ENCODE data around the gene TMEM11.

DNA sequence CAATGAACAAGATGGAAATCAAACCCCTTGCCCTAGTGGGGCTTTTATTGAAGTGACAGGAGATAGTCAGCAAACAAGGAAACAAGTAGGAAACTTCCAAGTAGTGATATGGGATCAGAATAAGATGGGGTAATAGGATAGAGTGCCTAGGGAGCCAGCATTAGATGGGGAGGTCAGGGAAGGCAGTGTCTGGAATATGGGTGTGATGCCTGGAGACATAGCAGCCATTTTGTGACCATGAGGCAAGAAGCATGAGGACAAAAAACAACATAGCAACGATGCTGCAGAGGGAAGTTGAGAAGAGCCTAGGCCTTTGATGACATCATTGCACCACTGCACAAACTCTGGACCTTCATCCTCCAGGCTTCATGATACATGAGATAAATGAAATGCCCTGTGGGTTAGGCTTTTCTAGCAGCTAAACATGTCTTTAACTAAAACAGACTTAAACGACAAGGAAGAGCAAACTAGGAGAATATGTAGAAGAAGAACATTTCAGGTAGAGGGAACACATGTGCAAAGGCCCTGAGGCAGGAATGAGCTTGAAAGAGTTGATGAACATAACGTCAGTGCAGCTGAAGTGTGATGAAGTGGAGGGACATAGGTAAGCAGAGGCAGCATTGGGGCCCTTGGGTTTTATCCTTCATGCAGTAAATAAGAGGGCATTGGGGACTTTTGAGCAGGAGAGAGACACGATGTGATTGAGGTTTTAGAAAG lies 18.2 kb upstream of the TMEM11 start:
- TF ChIP-seq, protein P1, sequence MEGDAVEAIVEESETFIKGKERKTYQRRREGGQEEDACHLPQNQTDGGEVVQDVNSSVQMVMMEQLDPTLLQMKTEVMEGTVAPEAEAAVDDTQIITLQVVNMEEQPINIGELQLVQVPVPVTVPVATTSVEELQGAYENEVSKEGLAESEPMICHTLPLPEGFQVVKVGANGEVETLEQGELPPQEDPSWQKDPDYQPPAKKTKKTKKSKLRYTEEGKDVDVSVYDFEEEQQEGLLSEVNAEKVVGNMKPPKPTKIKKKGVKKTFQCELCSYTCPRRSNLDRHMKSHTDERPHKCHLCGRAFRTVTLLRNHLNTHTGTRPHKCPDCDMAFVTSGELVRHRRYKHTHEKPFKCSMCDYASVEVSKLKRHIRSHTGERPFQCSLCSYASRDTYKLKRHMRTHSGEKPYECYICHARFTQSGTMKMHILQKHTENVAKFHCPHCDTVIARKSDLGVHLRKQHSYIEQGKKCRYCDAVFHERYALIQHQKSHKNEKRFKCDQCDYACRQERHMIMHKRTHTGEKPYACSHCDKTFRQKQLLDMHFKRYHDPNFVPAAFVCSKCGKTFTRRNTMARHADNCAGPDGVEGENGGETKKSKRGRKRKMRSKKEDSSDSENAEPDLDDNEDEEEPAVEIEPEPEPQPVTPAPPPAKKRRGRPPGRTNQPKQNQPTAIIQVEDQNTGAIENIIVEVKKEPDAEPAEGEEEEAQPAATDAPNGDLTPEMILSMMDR (IDR thresholded peaks at IDR 0.05): no peak
- TF ChIP-seq POLR2A (IDR thresholded peaks at IDR 0.05): no peak
